KBM-7 (cell line): ENCODE measurements around the gene TEX22.

Source experiments
- DNase-seq: peaks from one replicate; pipeline ENCODE4 v3.0.0-alpha.2; 2015
- in situ Hi-C: fragments of 300-500 bp; cut with MboI; formaldehyde crosslinking; loops from 2 replicates; pipeline ENCODE4 v1.14.3; 2020; ENCODE audit warnings: low sequenced_read_pairs, low pct_unique_long_range_greater_than_20kb, mixed read lengths

TEX22 gene

GRCh38 chr14:105446971-105447370 lies 48.6 kb downstream of the TEX22 start:
- in situ Hi-C loops: no loop called here
- no peak for DNase-seq

GRCh38 chr14:105447651-105448640 lies 49.6 kb downstream of the TEX22 start:
- in situ Hi-C loops: no loop called here
- no peak for DNase-seq

- DNase-seq: peak; percentile 55
- in situ Hi-C loops: no loop called here
Measured at GRCh38 chr14:105448706-105449111, 50.4 kb downstream of the TEX22 start.

GRCh38 chr14:105449276-105450122 lies 51.2 kb downstream of the TEX22 start:
- in situ Hi-C loops: no loop called here
- no peak for DNase-seq

- DNase-seq: no peak
- in situ Hi-C loops: no loop called here
Measured at GRCh38 chr14:105450123-105450505, 51.8 kb downstream of the TEX22 start.

- no peak for DNase-seq
- in situ Hi-C loops: no loop called here
Measured at GRCh38 chr14:105450864-105451720, 52.8 kb downstream of the TEX22 start.

DNA sequence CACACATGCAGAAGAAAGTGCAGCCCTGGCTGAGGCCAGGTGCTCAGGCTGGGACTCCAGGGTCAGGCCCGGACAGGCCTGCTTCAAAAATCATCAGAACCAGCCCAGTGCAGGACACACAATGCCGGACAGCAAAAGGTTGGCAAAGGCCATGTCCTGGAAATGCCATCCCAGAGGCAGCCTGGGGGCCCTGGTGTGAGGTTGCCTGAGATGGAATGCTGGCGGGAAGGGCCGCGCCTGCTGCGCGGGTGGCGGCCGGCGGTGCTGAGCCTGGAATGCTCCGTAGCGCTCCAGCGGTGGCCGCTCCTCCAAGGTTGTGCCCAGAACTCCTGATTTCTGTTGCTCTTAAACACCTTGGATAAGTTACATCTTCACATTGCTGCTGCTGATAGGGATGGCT lies 54.6 kb downstream of the TEX22 start:
- in situ Hi-C loops: no loop called here
- no peak for DNase-seq

DNA sequence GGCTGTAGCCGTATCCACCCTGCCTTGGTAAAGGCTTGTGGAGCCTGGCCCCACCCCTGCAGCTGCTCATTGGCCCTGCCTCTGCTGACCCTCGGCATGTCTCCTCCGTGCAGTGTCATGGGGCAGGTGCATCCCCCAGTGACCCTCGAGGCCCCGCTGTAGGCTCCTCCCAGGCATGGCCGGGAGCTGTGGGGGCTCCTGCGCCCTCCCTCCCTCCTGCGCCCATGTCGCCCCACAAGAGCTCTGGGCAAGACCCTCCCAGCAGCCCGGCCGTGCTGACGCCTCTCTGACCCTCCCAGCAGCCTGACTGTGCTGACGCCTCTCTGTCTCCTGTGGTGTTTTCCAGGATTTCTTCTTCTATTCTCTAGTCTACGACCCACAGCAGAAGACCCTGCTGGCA lies 55.5 kb downstream of the TEX22 start:
- DNase-seq: no peak
- in situ Hi-C loops: no loop called here

- in situ Hi-C loops: no loop called here
- no peak for DNase-seq
Measured at GRCh38 chr14:105455086-105455640, 56.8 kb downstream of the TEX22 start.

DNA sequence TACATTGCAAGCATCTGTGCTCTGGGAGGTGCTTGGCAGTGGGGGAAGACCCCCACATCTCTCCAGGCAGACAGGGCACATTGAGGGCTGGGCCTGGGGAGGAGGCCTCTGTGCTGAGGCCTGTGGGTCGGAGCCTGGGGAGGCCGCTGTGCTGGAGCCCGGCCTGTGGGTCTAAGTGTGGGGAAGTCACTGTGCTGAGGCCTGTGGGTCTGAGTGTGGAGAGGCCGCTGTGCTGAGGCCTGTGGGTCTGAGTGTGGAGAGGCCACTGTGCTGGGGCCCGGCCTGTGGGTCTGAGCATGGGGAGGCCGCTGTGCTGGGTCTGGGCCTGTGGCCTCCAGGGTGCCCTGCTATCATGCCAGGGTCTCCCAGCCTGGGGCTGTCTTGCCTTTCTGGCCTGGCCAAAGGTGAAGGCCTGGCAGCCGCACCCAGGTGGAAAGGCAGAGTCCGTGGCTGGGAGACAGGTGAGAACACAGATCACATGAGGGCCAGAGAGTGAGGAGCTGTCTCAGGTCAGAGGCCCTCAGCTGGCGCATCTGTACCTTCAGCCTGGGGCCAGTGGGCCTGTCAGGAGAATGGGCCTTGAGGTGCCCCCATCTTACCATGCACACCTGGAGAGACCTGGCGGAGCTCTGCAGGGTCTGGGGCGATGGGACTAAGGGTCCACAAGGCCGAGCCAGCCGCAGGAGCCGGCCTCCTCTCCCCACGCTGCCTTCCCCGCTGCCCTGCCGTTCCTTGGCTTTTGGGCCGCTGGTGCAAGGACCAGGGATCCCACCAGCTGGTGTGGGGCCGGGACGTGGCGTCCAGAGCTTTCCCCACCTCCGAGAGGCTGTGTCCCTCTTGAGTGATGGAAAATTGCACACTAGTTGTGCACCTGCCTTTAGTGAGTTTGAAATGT lies 57.7 kb downstream of the TEX22 start:
- in situ Hi-C loops: no loop called here
- no peak for DNase-seq

GRCh38 chr14:105456736-105457617 lies 58.6 kb downstream of the TEX22 start:
- no peak for DNase-seq
- in situ Hi-C loops: no loop called here

- in situ Hi-C loops: no loop called here
- no peak for DNase-seq
Measured at GRCh38 chr14:105458010-105458409, 59.7 kb downstream of the TEX22 start.

DNA sequence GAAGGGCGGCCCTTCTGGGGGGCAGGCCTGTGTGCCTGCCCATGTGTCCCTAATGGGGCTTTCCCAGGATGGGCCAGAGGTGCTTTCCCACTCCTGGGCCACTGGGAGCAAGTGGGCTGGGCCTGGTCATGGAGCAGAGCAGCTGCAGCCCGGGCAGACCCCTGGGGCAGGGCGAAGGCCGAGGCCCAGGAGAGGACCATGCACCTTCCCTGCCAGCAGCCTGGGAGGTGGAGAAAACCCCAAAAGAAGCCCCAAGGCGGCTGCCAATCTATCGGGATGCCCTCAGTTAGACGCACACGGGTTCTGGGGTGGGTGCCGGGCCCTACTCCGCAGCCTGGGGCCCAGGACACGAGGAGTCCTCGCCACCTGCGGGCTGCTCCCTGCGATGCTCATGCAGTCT lies 60.2 kb downstream of the TEX22 start:
- in situ Hi-C loops: no loop called here
- DNase-seq: no peak

GRCh38 chr14:105460116-105460515 lies 61.8 kb downstream of the TEX22 start:
- in situ Hi-C loops: no loop called here
- no peak for DNase-seq

- in situ Hi-C loops: no loop called here
- DNase-seq: no peak
Measured at GRCh38 chr14:105460616-105461015, 62.3 kb downstream of the TEX22 start.

DNA sequence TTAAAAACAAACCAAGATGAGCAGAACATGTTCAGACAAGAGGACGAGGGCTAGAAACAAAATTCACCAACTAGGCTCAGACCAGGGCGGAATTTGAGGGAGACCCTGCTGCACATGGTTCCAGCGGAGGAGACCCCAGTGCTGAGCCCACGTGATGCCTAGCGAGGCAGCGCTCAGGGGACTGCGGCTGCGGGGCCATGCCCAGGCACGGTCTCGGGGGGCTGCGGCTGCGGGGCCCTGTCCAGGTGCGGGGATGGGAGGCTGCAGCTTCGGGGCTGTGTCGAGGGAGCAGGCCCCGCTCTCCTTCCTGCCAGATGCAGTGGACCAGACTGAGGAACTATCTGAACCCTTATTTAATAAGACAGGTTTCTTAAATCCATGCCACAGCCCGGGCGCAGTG lies 63.6 kb downstream of the TEX22 start:
- in situ Hi-C loops: no loop called here

More for the DNA sequence above, 63.6 kb downstream of the TEX22 start:
- DNase-seq: no peak
